GM23338 (cell line): ENCODE data around the gene ABO.

Experiments used
- CREB1 ChIP-seq: fragments of 250-450 bp; sonication (Bioruptor Pico); IDR thresholded peaks from 2 replicates; pipeline ENCODE4 v1.5.0; 2020; ENCODE audit warnings: low read depth, mild to moderate bottlenecking, moderate library complexity
- CTCF ChIP-seq, 2 experiments: fragments of 200-600 bp in 1 of 2; sonication (generic) in 1 of 2; conservative IDR thresholded peaks; 2 replicates each; pipeline versions ENCODE4 v1.5.1 to v1.6.1; 2016 to 2017; ENCODE audit warnings: antibody characterized with exemption in 2 of 2, low read depth in 2 of 2, mild to moderate bottlenecking in 2 of 2, moderate library complexity in 1 of 2
- ETS1 ChIP-seq: IDR thresholded peaks from 2 replicates; pipeline ENCODE4 v1.6.1; 2016; ENCODE audit warnings: antibody characterized with exemption
- EZH2 ChIP-seq: fragments of 200-600 bp; sonication (generic); IDR thresholded peaks from one replicate; pipeline ENCODE4 v1.8.0; 2017; ENCODE audit warnings: antibody characterized with exemption, mild to moderate bottlenecking, low read depth; ENCODE audit not compliant: unreplicated experiment
- EZH2phosphoT487 ChIP-seq: fragments of 200-600 bp; sonication (generic); IDR thresholded peaks from one replicate; pipeline ENCODE4 v1.8.1; 2018; ENCODE audit warnings: antibody characterized with exemption; ENCODE audit not compliant: unreplicated experiment
- JUNB ChIP-seq: IDR thresholded peaks from one replicate; pipeline ENCODE4 v1.6.1; 2016; ENCODE audit warnings: antibody characterized with exemption; ENCODE audit not compliant: unreplicated experiment
- NANOG ChIP-seq: IDR thresholded peaks from 2 replicates; pipeline ENCODE4 v1.6.1; 2016; ENCODE audit warnings: antibody characterized with exemption, borderline replicate concordance
- POLR2AphosphoS5 ChIP-seq: IDR thresholded peaks from 2 replicates; pipeline ENCODE4 v1.6.1; 2016; ENCODE audit warnings: antibody characterized with exemption, low read depth
- REST ChIP-seq: IDR thresholded peaks from one replicate; pipeline ENCODE4 v1.6.1; 2018; ENCODE audit warnings: antibody characterized with exemption; ENCODE audit not compliant: unreplicated experiment
- STAT1 ChIP-seq: IDR thresholded peaks from one replicate; pipeline ENCODE4 v1.6.1; 2016; ENCODE audit warnings: antibody characterized with exemption; ENCODE audit not compliant: unreplicated experiment
- ZNF114 ChIP-seq: fragments of 250-450 bp; sonication (Bioruptor Pico); IDR thresholded peaks from 2 replicates; pipeline ENCODE4 v1.5.0; 2020; ENCODE audit warnings: mild to moderate bottlenecking, moderate library complexity

- TF ChIP-seq JUNB (no peak), EZH2 (no peak), CTCF (conservative IDR thresholded peaks at IDR 0.05; ENCODE audit: low read depth in 2 of 2) (no peak), REST (no peak), POLR2AphosphoS5 (no peak), EZH2phosphoT487 (no peak), CREB1 (no peak), ETS1 (no peak), NANOG (no peak), ZNF114 (CRISPR knock-in tag) (no peak), STAT1 (no peak)
Measured at GRCh38 chr9:133253268-133253667, 21.7 kb downstream of the ABO start.
